Transverse colon (tissue), 4 donors: Measurements from ENCODE around the gene SLC7A1. TPM values are rescaled to one million over a fixed set of nuclear protein-coding genes. Genes with fewer than 3 reads are reported as not detected.

Experiments used
- DNase-seq: peaks from one replicate; pipeline ENCODE4 v3.0.0-alpha.2; 2019
- H3K27ac ChIP-seq, 4 donors: fragments of 200-600 bp; sonication (generic); 2 replicates each; pipeline ENCODE4 v1.5.1; 2016 to 2018; ENCODE audit warnings: inconsistent platforms in 4 of 4
- H3K27me3 ChIP-seq: fragments of 200-600 bp; sonication (generic); 2 replicates; pipeline ENCODE4 v1.5.1; 2017; ENCODE audit warnings: inconsistent platforms
- H3K36me3 ChIP-seq, 4 donors: fragments of 200-600 bp; sonication (generic); 2 replicates each; pipeline ENCODE4 v1.5.1; 2017 to 2019; ENCODE audit warnings: inconsistent platforms in 4 of 4
- H3K4me1 ChIP-seq, 4 donors: fragments of 200-600 bp; sonication (generic); 2 replicates each; pipeline ENCODE4 v1.5.1; 2017 to 2020; ENCODE audit warnings: inconsistent platforms in 4 of 4
- H3K4me3 ChIP-seq, 4 donors: fragments of 200-600 bp; sonication (generic); 1 replicate in 1 of 4; 2 replicates in 3 of 4; pipeline versions ENCODE4 v1.5.1 to v1.6.1; 2017 to 2019; ENCODE audit warnings: inconsistent platforms in 4 of 4
- H3K9me3 ChIP-seq, 2 donors: fragments of 200-600 bp; sonication (generic); 2 replicates each; pipeline ENCODE4 v1.5.1; 2017 to 2019; ENCODE audit warnings: inconsistent platforms in 2 of 2
- CTCF ChIP-seq, 5 experiments: fragments of 200-600 bp in 3 of 5; fragments of 450-650 bp in 2 of 5; sonication (generic) in 3 of 5; IDR thresholded peaks; 1 replicate in 2 of 5; 2 replicates in 3 of 5; pipeline ENCODE4 v1.5.1; 2016 to 2017; ENCODE audit warnings: antibody characterized with exemption in 5 of 5, inconsistent platforms in 3 of 5, mild to moderate bottlenecking in 2 of 5, moderate library complexity in 1 of 5
- EP300 ChIP-seq: sonication (generic); formaldehyde crosslinking; IDR thresholded peaks from one replicate; pipeline ENCODE4 v1.6.1; 2017; ENCODE audit warnings: antibody characterized with exemption, low read depth
- POLR2A ChIP-seq: fragments of 450-650 bp; IDR thresholded peaks from one replicate; pipeline ENCODE4 v1.6.1; 2016; ENCODE audit warnings: antibody characterized with exemption, mild to moderate bottlenecking, moderate library complexity
- POLR2AphosphoS5 ChIP-seq, 3 donors: sonication (generic); formaldehyde crosslinking; IDR thresholded peaks; one replicate each; pipeline ENCODE4 v1.6.1; 2016; ENCODE audit warnings: antibody characterized with exemption in 3 of 3
- WGBS, 2 donors: methylation state at CpG; one replicate each; pipeline ENCODE4 v1.1.5; 2018; ENCODE audit warnings: low coverage in 1 of 2; 5-methylcytosine and 5-hydroxymethylcytosine counted together
- in situ Hi-C, 4 donors: fragments of 200-750 bp; cut with MboI; loops; one replicate each; pipeline versions ENCODE4 v1.15.0 to v1.15.1; 2017; ENCODE audit warnings: low sequenced_read_pairs in 3 of 4, low pct_ligation_motif_present in 1 of 4, low pct_unique_long_range_greater_than_20kb in 1 of 4
- intact Hi-C: fragments of 100-400 bp; cut with DNase I; formaldehyde crosslinking; loops from one replicate; pipeline ENCODE4 v1.15.1; 2023; ENCODE audit warnings: low total_unique reads
- total RNA-seq, 4 donors: library from RNA; depleted of rRNA; stranded (reverse); fragments of >200 nt; gene quantifications; one replicate each; pipeline ENCODE4 v1.1.0, GENCODE V29; 2016

The SLC7A1 gene
- total RNA-seq, 4 donors from 2014 or later = 10.8 to 21.4 (median 17.9) TPM

- DNase-seq = no peak
- in situ Hi-C loops (no loop called here), intact Hi-C loops (no loop called here)
- H3K9me3 ChIP-seq = no peaks in the 10 kb centered on the region
- no peak overlapping the region for H3K4me3 ChIP-seq
- peaks cover 0 to 6% (median 2%) of the 10 kb centered on the region in 4 donors for H3K4me1 ChIP-seq
- no peak for TF ChIP-seq POLR2AphosphoS5 (IDR thresholded peaks at IDR 0.05)
- TF ChIP-seq CTCF (IDR thresholded peaks at IDR 0.05) = no peak
- TF ChIP-seq POLR2A = no peak
- TF ChIP-seq EP300 = no peak
- H3K27ac ChIP-seq = no peak overlapping the region
- peaks cover 0 to 1% (median 0%) of the 10 kb centered on the region in 4 donors for H3K36me3 ChIP-seq
- no peaks in the 10 kb centered on the region for H3K27me3 ChIP-seq
- 95% methylated on average over 17 of the region's 17 CpGs; no CpG with 5 or more reads in 1 of the 2 donors for WGBS, 2 donors
Observed at GRCh38 chr13:29532821-29533220, 62.7 kb downstream of the SLC7A1 start.

- DNase-seq = no peak
- H3K36me3 ChIP-seq = peaks cover 0 to 1% (median 0%) of the 10 kb centered on the region in 4 donors
- no peak overlapping the region for H3K27ac ChIP-seq
- WGBS, 2 donors = 73 to 87% methylated on average over 5 of the region's 5 CpGs
- no peak for TF ChIP-seq POLR2A
- TF ChIP-seq POLR2AphosphoS5 (IDR thresholded peaks at IDR 0.05) = no peak
- in situ Hi-C loops = no loop called here
- H3K4me1 ChIP-seq = peaks cover 0 to 4% (median 0%) of the 10 kb centered on the region in 4 donors
- no peak overlapping the region for H3K4me3 ChIP-seq
- H3K9me3 ChIP-seq = no peaks in the 10 kb centered on the region
- no peaks in the 10 kb centered on the region for H3K27me3 ChIP-seq
- intact Hi-C loops = no loop called here
Observed at GRCh38 chr13:29532116-29532515, 63.4 kb downstream of the SLC7A1 start.

- intact Hi-C loops = no loop called here
- DNase-seq = no peak
- Histone ChIP-seq H3K36me3 (peaks cover 0 to 1% (median 0%) of the 10 kb centered on the region in 4 donors), H3K9me3 (no peaks in the 10 kb centered on the region), H3K27me3 (no peaks in the 10 kb centered on the region), H3K27ac (no peak overlapping the region), H3K4me1 (peaks cover 0 to 4% (median 0%) of the 10 kb centered on the region in 4 donors), H3K4me3 (no peak overlapping the region)
- in situ Hi-C loops = no loop called here
- no peak for TF ChIP-seq CTCF (IDR thresholded peaks at IDR 0.05)
- no peak for TF ChIP-seq POLR2A
- TF ChIP-seq EP300 = no peak
- TF ChIP-seq POLR2AphosphoS5 (IDR thresholded peaks at IDR 0.05) = no peak
- 89 to 96% methylated on average over 3 to 5 of the region's 5 CpGs for WGBS, 2 donors
Observed at GRCh38 chr13:29530901-29531300, 64.6 kb downstream of the SLC7A1 start.

GRCh38 chr13:29529754-29530153 lies 65.7 kb downstream of the SLC7A1 start:
- no peak overlapping the region for H3K4me3 ChIP-seq
- WGBS, 2 donors = 97 to 100% methylated on average over 1 to 5 of the region's 5 CpGs
- H3K4me1 ChIP-seq = no peaks in the 10 kb centered on the region
- H3K27ac ChIP-seq = no peak overlapping the region
- in situ Hi-C loops = no loop called here
- H3K27me3 ChIP-seq = no peaks in the 10 kb centered on the region
- no peaks in the 10 kb centered on the region for H3K9me3 ChIP-seq
- intact Hi-C loops = no loop called here
- peaks cover 0 to 1% (median 0%) of the 10 kb centered on the region in 4 donors for H3K36me3 ChIP-seq
- no peak for DNase-seq
- TF ChIP-seq CTCF (IDR thresholded peaks at IDR 0.05) = no peak
- TF ChIP-seq EP300 = no peak
- no peak for TF ChIP-seq POLR2A
- TF ChIP-seq POLR2AphosphoS5 (IDR thresholded peaks at IDR 0.05) = no peak

- DNase-seq = no peak
- Histone ChIP-seq H3K4me1 (no peaks in the 10 kb centered on the region), H3K36me3 (peaks cover 0 to 1% (median 0%) of the 10 kb centered on the region in 4 donors), H3K27me3 (no peaks in the 10 kb centered on the region), H3K9me3 (no peaks in the 10 kb centered on the region), H3K4me3 (no peak overlapping the region), H3K27ac (no peak overlapping the region)
- WGBS, 2 donors = 89% methylated on average over 5 of the region's 5 CpGs; no CpG with 5 or more reads in 1 of the 2 donors
- no peak for TF ChIP-seq POLR2AphosphoS5 (IDR thresholded peaks at IDR 0.05)
- intact Hi-C loops (no loop called here), in situ Hi-C loops (no loop called here)
Observed at GRCh38 chr13:29527916-29528315, 67.6 kb downstream of the SLC7A1 start.
